ENCODE results near the gene GLIS1. TPM values are rescaled to one million over a fixed set of nuclear protein-coding genes. Genes with fewer than 3 reads are reported as not detected.

Gene GLIS1
- total and polyA plus RNA-seq, 2 of the 8 experiments (the other 6 are each of a cell fraction or from before 2014, with no cell fraction given): 0.15 to 0.22 TPM

- H3K9ac ChIP-seq (replicated peaks in 1 of 4; ENCODE audit: extremely low read depth in 1 of 4, low read depth in 3 of 4, low read length in 3 of 4): no peak overlapping the region
- no peak overlapping the region for H2AFZ ChIP-seq (ENCODE audit: low read length)
- H3K4me2 ChIP-seq (ENCODE audit: insufficient read depth in 1 of 2, low read depth in 2 of 2, low read length in 2 of 2): no peak overlapping the region
- ChIA-PET CTCF (ENCODE audit: partially characterized antibody) (interaction anchor here (0.7 to 1.9 kb wide), 5 partner anchors 25 to 118 kb away, joined by 3 to 7 read pairs (median 3); no protein-coding TSS in a partner anchor), POLR2A (ENCODE audit: partially characterized antibody) (no interaction called here)
- WGBS, 2 experiments (ENCODE audit: extremely low coverage in 1 of 2, insufficient coverage in 1 of 2, insufficient read length in 1 of 2, insufficient replicate concordance in 2 of 2, low coverage in 1 of 2, low lambda C conversion rate in 2 of 2, missing lambda C conversion rate in 1 of 2): 81% methylated on average over 6 of the region's 6 CpGs; no CpG with 5 or more reads in 1 of the 2 experiments
- no peak overlapping the region for H2AK5ac ChIP-seq (ENCODE audit: low read depth, low read length)
- H4K5ac ChIP-seq (ENCODE audit: insufficient read length, low read depth, low read length): no peak overlapping the region
- H3K18ac ChIP-seq (ENCODE audit: extremely low read depth, low read length): no peak overlapping the region
- no peak overlapping the region for H3K4me3 ChIP-seq (ENCODE audit: extremely low read depth in 1 of 4, insufficient read depth in 2 of 4, low read depth in 3 of 4, low read length in 4 of 4)
- no peak overlapping the region for H3K4ac ChIP-seq (replicated peaks; ENCODE audit: insufficient read length, low read depth, low read length)
- FAIRE-seq (no peak), DNase-seq (ENCODE audit: low read depth in 1 of 2, low spot score in 2 of 2) (no peak)
- H3K23ac ChIP-seq (ENCODE audit: insufficient read length): no peak overlapping the region
- H3K27ac ChIP-seq (ENCODE audit: low read depth, low read length): no peak overlapping the region
- H3K23me2 ChIP-seq (ENCODE audit: low read depth, low read length): no peaks in the 10 kb centered on the region
- H3K27me3 ChIP-seq (replicated peaks in 1 of 4; ENCODE audit: control insufficient read depth in 3 of 4, extremely low read depth in 1 of 4, insufficient read depth in 3 of 4, low read length in 3 of 4): no peaks in the 10 kb centered on the region; a peak in 1 of 7 replicates
- H3K14ac ChIP-seq (ENCODE audit: insufficient read length): no peak overlapping the region
- no peaks in the 10 kb centered on the region for H3K9me3 ChIP-seq (ENCODE audit: insufficient read depth in 2 of 2, low read depth in 1 of 2, low read length in 1 of 2)
- H4K8ac ChIP-seq (ENCODE audit: extremely low read depth, insufficient read depth, low read length): no peak overlapping the region
- H3K79me1 ChIP-seq (ENCODE audit: low read depth, low read length): no peaks in the 10 kb centered on the region
- no peak overlapping the region for H2BK15ac ChIP-seq (ENCODE audit: low read length)
- H2BK12ac ChIP-seq (ENCODE audit: low read depth, low read length): no peak overlapping the region
- H2BK20ac ChIP-seq (ENCODE audit: low read length): no peak overlapping the region
- H4K91ac ChIP-seq (replicated peaks; ENCODE audit: insufficient read length, low read length): no peak overlapping the region
- peaks cover 0 to 2% (median under 1%) of the 10 kb centered on the region in 4 experiments; a peak in 2 of 7 replicates for H3K4me1 ChIP-seq (replicated peaks in 1 of 4; ENCODE audit: control insufficient read depth in 3 of 4, insufficient read depth in 4 of 4, low read length in 3 of 4)
- no peak overlapping the region for H2BK5ac ChIP-seq (ENCODE audit: low read depth, low read length)
- no peak for TF ChIP-seq FOSL1 (IDR thresholded peaks at IDR 0.05; ENCODE audit: insufficient read depth, low read depth, low read length)
- no peak for TF ChIP-seq JUND (IDR thresholded peaks at IDR 0.05; ENCODE audit: low read length)
- TF ChIP-seq RFX5 (IDR thresholded peaks at IDR 0.05; ENCODE audit: borderline replicate concordance, low read depth, low read length): no peak
- no peaks in the 10 kb centered on the region for H3K36me3 ChIP-seq (ENCODE audit: control insufficient read depth in 2 of 4, insufficient read depth in 4 of 4, low read length in 3 of 4)
- H3K56ac ChIP-seq (replicated peaks; ENCODE audit: insufficient read length, low read depth, low read length): no peak overlapping the region
- H2BK120ac ChIP-seq (replicated peaks; ENCODE audit: low read depth, low read length): no peak overlapping the region
- no peaks in the 10 kb centered on the region for H4K20me1 ChIP-seq (replicated peaks in 1 of 2; ENCODE audit: control insufficient read depth in 1 of 2, insufficient read depth in 2 of 2, low read length in 2 of 2)
- no peaks in the 10 kb centered on the region for H3K79me2 ChIP-seq (ENCODE audit: control insufficient read depth in 1 of 2, insufficient read depth in 2 of 2, low read length in 2 of 2)
These were observed 98.3 kb downstream of the GLIS1 start for GRCh38 chr1:53640701-53641075.

All from H1 (cell line).